ENCODE data around the gene CDKN2C. TPM values are rescaled to one million over a fixed set of nuclear protein-coding genes. Genes with fewer than 3 reads are reported as not detected.
"Not testable (repeated sequence)": the region's sequence is repeated elsewhere in the genome, so short reads cannot be mapped to it uniquely, and the experiment has no call there.

Gene CDKN2C
- total RNA-seq, 2 donors from 2014 or later = 10.0 to 19.1 TPM

DNA sequence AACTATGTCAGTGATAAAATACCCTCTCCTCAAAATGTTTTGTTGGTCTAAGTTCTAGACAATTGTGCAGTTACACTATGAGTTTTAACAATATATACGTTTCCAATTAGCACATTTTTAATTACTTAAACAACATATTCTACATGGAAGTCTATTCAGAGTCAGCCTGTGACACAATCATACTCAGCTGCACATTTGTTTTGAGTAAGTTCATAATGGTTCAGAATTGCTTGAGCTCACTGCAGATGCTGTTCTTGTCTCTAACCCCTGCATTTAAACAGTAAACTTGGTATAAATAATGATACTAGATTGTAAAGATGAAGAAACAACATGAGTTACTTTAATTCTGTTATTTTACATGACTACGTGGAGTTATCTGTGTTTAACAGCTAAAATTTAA, 30.6 kb downstream of the CDKN2C start:
- no peak for DNase-seq
- intact Hi-C loops (cut with DNase I) = no loop called here

DNA sequence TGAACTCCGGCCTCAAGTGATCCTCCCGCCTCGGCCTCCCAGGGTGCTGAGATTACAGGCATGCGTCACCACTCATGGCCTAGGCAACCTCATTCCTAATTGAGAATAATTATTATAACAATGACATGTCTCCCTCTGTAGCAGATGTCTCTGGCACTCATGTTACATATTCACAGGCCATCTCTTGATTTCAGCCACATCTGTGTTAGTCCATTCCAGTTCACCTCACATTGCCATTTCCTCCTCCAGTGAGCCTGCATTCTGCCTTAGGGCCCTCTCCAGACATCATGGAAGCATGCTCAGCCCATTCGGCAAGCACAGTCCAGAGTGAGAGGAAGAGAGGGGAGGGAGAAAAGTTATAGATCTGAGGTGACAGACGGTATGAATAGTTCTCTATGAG, 32.5 kb downstream of the CDKN2C start:
- intact Hi-C loops (cut with DNase I) = no loop called here
- no peak for ATAC-seq
- no peak for DNase-seq

More for the DNA sequence above, 30.6 kb downstream of the CDKN2C start:
- no peak for ATAC-seq

DNA sequence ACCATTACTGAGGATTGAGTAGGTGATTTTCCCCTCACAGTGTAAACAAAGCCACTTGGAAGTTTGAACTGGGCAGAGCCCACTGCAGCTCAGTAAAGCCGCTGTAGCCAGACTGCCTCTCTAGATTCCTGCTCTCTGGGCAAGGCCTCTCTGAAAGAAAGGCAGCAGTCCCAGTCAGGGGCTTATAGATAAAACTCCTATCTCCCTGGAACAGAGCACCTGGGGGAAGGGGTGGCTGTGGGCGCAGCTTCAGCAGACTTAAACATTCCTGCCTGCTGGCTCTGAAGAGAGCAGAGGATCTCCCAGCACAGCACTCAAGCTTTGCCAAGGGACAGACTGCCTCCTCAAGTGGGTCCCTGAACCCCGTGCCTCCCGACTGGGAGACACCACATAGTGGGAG, 35.5 kb downstream of the CDKN2C start:
- DNase-seq; intact Hi-C loops (cut with DNase I); ATAC-seq: not testable (repeated sequence)

DNA sequence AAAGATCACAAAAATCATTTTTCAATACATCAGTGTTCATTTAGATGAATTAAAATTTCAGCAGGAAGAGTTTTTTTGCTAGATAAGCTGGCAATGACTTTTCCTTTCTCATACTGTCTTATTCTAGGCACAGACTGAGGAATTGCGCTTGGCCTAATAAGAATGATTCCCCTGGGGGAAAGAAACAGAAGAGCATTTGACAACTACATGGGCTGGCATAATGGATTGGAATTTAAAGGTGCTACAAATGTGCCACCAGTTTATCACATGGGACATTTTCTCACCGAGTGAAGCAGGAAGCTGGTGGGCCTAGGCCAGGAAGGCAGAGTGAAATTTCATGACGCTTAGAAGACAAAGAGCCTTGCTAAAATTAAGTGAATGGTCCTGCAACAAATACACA, 39.3 kb downstream of the CDKN2C start:
- DNase-seq = no peak
- intact Hi-C loops (cut with DNase I) = no loop called here
- no peak for ATAC-seq

DNA sequence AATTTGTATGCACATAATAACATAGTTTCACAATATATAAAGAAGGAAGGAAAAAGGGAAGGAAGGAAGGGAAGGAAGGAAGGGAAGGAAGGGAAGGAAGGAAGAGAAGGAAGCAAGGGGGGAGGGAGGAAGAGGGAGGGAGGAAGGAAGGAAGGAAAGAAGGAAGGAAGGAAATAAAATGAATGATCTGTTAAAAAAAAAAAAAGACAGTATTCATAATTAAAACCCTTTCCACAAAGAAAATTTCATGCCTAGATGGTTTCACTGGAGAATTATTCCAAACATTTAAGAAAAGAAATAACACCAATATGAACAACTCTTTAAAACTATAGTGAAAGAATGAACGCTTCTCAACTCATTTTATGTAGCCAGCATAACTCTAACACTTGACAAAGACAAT, 44.8 kb downstream of the CDKN2C start:
- ATAC-seq (no peak), DNase-seq (no peak)
- intact Hi-C loops (cut with DNase I) = no loop called here

DNA sequence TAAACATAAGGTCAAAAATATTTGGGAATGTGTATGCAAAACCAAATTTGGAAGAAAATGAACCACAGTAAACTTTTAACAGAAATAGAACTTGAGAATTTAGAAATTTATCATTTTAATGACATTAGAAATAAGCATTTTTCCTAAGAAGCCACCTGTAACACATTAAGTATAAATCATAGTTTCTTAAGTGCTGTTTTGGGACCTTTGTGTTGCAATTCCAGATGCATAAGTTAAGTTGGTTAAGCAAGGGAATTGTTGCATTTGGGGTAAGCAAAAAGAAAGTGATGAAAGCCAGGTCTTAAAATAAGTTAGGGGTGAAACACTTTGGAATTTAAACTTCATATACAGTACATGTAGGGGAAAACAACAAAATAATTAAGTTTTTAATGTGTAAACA, 49.8 kb downstream of the CDKN2C start:
- intact Hi-C loops (cut with DNase I) = no loop called here
- ATAC-seq (no peak), DNase-seq (no peak)

Other genes with a start within 250 kb of the CDKN2C start
- gene FAF1, start 10.0 kb upstream of the CDKN2C start, total RNA-seq = 10 to 100 TPM; 71.2 to 76.8 TPM
- gene C1orf185, start 132.0 kb downstream of the CDKN2C start, total RNA-seq = not detected

Measured in left cardiac atrium (tissue), 4 donors.